Thyroid gland (tissue), 4 donors: ENCODE data around the gene LIMS2. TPM values are rescaled to one million over a fixed set of nuclear protein-coding genes. Genes with fewer than 3 reads are reported as not detected.

Source experiments
- DNase-seq, 2 donors: peaks; one replicate each; pipeline ENCODE4 v3.0.0-alpha.2; 2019
- H3K27ac ChIP-seq, 3 donors: fragments of 200-600 bp; sonication (generic); 1 replicate in 2 of 3; 2 replicates in 1 of 3; pipeline ENCODE4 v1.5.1; 2016 to 2019; ENCODE audit warnings: mild to moderate bottlenecking in 1 of 3, moderate library complexity in 1 of 3
- H3K27me3 ChIP-seq: fragments of 200-600 bp; sonication (generic); one replicate; pipeline ENCODE4 v1.5.1; 2019
- H3K36me3 ChIP-seq, 2 donors: fragments of 200-600 bp; sonication (generic); one replicate each; pipeline ENCODE4 v1.5.1; 2016 to 2019
- H3K4me1 ChIP-seq, 2 donors: fragments of 200-600 bp; sonication (generic); one replicate each; pipeline ENCODE4 v1.5.1; 2017 to 2019
- H3K4me3 ChIP-seq, 3 donors: fragments of 200-600 bp; sonication (generic); replicated peaks in 1 of 3; 1 replicate in 2 of 3; 2 replicates in 1 of 3; pipeline ENCODE4 v1.5.1; 2016; ENCODE audit warnings: mild to moderate bottlenecking in 1 of 3
- H3K9me3 ChIP-seq: fragments of 200-600 bp; sonication (generic); one replicate; pipeline ENCODE4 v1.5.1; 2017
- POLR2A ChIP-seq, 2 donors: fragments of 450-650 bp; IDR thresholded peaks; one replicate each; pipeline ENCODE4 v1.6.1; 2017; ENCODE audit warnings: antibody characterized with exemption in 2 of 2, mild to moderate bottlenecking in 2 of 2, moderate library complexity in 1 of 2
- WGBS, 2 donors: methylation state at CpG; one replicate each; pipeline ENCODE4 v1.1.5; 2017; 5-methylcytosine and 5-hydroxymethylcytosine counted together
- intact Hi-C: fragments of 100-400 bp; cut with DNase I; formaldehyde crosslinking; loops from one replicate; pipeline ENCODE4 v1.15.1; 2023
- total RNA-seq, 4 donors: library from RNA; depleted of rRNA; stranded (reverse); fragments of >200 nt; gene quantifications; one replicate each; pipeline ENCODE4 v1.2.3, GENCODE V29; 2016
- TF ChIP-seq, protein P1 (sequence below), 6 experiments: fragments of 200-600 bp in 3 of 6; fragments of 450-650 bp in 3 of 6; sonication (generic) in 3 of 6; IDR thresholded peaks; one replicate each; pipeline ENCODE4 v1.5.1; 2016 to 2019; ENCODE audit warnings: antibody characterized with exemption in 6 of 6, mild to moderate bottlenecking in 2 of 6, inconsistent platforms in 1 of 6, moderate library complexity in 1 of 6

Gene LIMS2
- total RNA-seq, 4 donors from 2014 or later = 9.1 to 27.8 (median 14.2) TPM

DNA sequence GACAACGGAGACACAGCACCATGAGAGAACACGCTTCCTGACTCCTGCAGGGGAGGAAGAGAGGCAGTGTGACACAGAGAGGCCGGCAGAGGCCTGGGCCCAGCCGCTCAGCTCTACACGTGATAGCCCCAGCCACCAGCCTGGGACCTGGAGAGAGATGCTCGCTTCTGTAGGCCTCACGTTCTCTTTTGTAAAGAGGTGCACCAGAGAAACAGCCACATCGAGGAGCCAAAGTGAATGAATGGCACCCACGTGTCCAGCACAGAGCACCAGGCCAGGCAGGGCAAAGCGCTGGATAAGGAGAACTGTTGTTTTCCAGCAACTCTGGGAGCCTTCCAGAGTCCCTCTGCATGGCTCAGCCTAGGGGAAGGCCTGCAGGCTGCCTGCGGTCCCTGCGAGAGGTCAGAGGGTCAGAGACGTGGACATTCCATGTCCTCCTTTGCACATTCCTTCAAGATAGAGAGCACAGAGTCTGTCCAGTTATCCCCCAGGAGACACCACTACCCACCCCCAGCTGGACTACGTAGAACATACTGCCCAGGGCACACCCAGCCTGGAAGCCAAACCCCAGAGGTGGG, 14.2 kb downstream of the LIMS2 start:
- Histone ChIP-seq H3K9me3 (no peaks in the 10 kb centered on the region), H3K27me3 (no peaks in the 10 kb centered on the region), H3K36me3 (no peaks in the 10 kb centered on the region), H3K4me1 (peaks cover 0 to 55% of the 10 kb centered on the region in 2 donors), H3K27ac (peak overlapping the region in 1 of 3 donors; percentile 36), H3K4me3 (no peak overlapping the region)
- intact Hi-C loops = no loop called here
- no peak for TF ChIP-seq POLR2A (IDR thresholded peaks at IDR 0.05)
- TF ChIP-seq, protein P1, sequence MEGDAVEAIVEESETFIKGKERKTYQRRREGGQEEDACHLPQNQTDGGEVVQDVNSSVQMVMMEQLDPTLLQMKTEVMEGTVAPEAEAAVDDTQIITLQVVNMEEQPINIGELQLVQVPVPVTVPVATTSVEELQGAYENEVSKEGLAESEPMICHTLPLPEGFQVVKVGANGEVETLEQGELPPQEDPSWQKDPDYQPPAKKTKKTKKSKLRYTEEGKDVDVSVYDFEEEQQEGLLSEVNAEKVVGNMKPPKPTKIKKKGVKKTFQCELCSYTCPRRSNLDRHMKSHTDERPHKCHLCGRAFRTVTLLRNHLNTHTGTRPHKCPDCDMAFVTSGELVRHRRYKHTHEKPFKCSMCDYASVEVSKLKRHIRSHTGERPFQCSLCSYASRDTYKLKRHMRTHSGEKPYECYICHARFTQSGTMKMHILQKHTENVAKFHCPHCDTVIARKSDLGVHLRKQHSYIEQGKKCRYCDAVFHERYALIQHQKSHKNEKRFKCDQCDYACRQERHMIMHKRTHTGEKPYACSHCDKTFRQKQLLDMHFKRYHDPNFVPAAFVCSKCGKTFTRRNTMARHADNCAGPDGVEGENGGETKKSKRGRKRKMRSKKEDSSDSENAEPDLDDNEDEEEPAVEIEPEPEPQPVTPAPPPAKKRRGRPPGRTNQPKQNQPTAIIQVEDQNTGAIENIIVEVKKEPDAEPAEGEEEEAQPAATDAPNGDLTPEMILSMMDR (IDR thresholded peaks at IDR 0.05) = no peak
- no peak for DNase-seq
- 78 to 89% methylated on average over 8 to 12 of the region's 14 CpGs for WGBS, 2 donors

GRCh38 chr2:127660291-127660578, 15.1 kb downstream of the LIMS2 start:
- no peaks in the 10 kb centered on the region for H3K36me3 ChIP-seq
- TF ChIP-seq, protein P1 (IDR thresholded peaks at IDR 0.05) = no peak
- no peak for TF ChIP-seq POLR2A (IDR thresholded peaks at IDR 0.05)
- DNase-seq = no peak
- intact Hi-C loops = no loop called here
- H3K27me3 ChIP-seq = no peaks in the 10 kb centered on the region
- H3K4me3 ChIP-seq = no peak overlapping the region
- H3K9me3 ChIP-seq = no peaks in the 10 kb centered on the region
- 91 to 93% methylated on average over 10 of the region's 10 CpGs for WGBS, 2 donors
- peak overlapping the region in 1 of 3 donors; percentile 46 for H3K27ac ChIP-seq
- peaks cover 0 to 55% of the 10 kb centered on the region in 2 donors for H3K4me1 ChIP-seq

DNA sequence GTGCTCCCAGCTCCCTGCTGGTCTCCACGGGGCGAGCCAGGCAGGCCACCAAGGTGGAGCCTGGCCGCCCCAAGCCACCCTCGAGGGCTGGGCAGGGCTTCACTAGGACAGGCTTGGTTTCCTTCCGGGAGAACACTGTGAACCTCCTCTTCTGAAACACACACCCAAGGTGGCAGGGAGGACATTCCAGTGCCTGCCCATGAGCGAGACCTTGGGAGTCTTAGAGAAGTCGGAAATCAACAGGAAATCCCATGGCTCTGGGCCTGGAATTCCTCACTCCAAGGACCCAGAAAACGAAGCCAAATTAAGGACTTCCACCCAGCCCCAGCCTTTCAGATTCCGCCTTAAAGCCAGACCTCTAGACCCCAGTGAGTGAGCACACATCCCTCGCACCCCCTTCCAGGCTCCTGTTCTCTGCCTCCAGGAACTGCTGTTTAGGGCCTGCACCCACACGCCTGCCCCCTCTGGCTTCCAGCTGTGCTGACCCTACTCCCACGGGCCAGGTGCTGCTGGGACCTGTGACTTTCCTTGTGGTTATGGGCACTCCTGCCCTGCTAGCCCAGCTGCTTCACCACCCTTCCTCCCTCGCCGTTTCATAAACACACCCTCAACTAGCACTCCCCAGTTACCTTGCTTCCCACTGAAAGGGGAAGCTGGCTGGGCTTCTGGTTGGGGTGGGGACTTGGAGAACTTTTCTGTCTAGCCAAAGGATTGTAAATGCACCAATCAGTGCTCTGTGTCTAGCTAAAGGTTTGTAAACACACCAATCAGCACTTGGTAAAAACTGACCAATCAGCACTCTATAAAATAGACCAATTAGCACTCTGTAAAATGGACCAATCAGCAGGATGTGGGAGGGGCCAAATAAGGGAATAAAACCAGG, 15.7 kb downstream of the LIMS2 start:
- WGBS, 2 donors = 73 to 79% methylated on average over 9 to 14 of the region's 14 CpGs
- Histone ChIP-seq H3K9me3 (no peaks in the 10 kb centered on the region), H3K36me3 (no peaks in the 10 kb centered on the region), H3K4me3 (no peak overlapping the region), H3K27me3 (no peaks in the 10 kb centered on the region), H3K4me1 (peaks cover 0 to 55% of the 10 kb centered on the region in 2 donors), H3K27ac (peak overlapping the region; percentile 19 to 61 (median 46))
- intact Hi-C loops = no loop called here
- TF ChIP-seq, protein P1 (IDR thresholded peaks at IDR 0.05) = no peak
- TF ChIP-seq POLR2A (IDR thresholded peaks at IDR 0.05) = no peak
- DNase-seq = no peak

GRCh38 chr2:127658641-127659407, 16.5 kb downstream of the LIMS2 start:
- no peak for DNase-seq
- peaks cover 0 to 53% of the 10 kb centered on the region in 2 donors for H3K4me1 ChIP-seq
- no peak overlapping the region for H3K4me3 ChIP-seq
- 88 to 90% methylated on average over 12 to 18 of the region's 20 CpGs for WGBS, 2 donors
- TF ChIP-seq, protein P1 (IDR thresholded peaks at IDR 0.05) = no peak
- no peak for TF ChIP-seq POLR2A (IDR thresholded peaks at IDR 0.05)
- H3K36me3 ChIP-seq = no peaks in the 10 kb centered on the region
- H3K27ac ChIP-seq = peak overlapping the region in 2 of 3 donors; percentile 1 to 61
- H3K9me3 ChIP-seq = no peaks in the 10 kb centered on the region
- intact Hi-C loops = no loop called here
- no peaks in the 10 kb centered on the region for H3K27me3 ChIP-seq
